NCI-H345 (cell line): ENCODE data around the gene TBC1D14.

Experiments used
- DNase-seq: peaks from one replicate; lab custom pipeline; 2025; lab: John Stamatoyannopoulos, UW

TBC1D14 gene, protein sequence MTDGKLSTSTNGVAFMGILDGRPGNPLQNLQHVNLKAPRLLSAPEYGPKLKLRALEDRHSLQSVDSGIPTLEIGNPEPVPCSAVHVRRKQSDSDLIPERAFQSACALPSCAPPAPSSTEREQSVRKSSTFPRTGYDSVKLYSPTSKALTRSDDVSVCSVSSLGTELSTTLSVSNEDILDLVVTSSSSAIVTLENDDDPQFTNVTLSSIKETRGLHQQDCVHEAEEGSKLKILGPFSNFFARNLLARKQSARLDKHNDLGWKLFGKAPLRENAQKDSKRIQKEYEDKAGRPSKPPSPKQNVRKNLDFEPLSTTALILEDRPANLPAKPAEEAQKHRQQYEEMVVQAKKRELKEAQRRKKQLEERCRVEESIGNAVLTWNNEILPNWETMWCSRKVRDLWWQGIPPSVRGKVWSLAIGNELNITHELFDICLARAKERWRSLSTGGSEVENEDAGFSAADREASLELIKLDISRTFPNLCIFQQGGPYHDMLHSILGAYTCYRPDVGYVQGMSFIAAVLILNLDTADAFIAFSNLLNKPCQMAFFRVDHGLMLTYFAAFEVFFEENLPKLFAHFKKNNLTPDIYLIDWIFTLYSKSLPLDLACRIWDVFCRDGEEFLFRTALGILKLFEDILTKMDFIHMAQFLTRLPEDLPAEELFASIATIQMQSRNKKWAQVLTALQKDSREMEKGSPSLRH

DNA sequence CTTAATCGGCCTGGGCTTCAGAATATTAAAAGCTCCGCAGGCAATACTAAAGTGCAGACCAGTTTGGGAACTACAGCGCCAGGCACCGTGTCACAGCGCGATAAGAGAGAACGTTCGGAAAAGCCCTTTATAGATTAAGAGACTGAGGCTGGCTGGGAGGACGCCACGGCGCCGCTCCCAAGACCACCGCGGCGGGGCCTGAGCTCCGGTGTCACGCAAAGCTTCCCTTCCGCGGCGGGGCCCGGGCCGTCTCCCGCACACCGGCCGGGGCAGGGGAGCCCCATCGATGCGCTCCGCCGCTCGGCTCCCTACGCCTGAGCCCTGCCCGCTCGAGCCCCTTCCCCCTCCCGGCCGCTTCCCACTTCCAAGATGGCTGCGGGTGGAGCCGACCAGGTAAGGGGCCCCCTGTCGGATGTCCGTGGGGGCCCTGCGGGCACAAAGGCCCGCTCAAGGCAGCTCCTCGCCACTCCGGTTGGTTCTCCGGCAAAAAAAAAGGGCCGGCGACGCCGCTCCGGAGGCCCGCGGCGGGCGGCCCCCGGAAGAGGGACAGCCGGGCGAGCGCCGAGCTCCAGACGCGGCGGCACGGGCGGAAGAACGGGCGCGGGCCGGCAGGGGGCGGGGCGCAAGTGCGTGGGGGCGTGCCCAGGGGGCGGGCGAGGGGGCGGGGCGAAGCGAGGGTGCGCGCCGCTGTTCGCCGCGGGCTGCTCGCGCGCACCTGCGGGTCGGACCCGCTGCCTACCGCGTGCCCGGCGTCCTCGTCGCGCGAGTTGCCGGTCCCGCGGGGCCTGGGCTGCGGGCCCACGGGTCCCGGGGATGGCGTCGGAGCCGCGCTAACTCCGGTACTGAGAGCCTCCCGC is at the start of gene TBC1D14:
TSS of gene TBC1D14 (plus strand) at position 714 of the 857 bp plus-strand sequence. CDS start 13,564 bp downstream, outside the sequence.
- peak; percentile 77 for DNase-seq

DNA sequence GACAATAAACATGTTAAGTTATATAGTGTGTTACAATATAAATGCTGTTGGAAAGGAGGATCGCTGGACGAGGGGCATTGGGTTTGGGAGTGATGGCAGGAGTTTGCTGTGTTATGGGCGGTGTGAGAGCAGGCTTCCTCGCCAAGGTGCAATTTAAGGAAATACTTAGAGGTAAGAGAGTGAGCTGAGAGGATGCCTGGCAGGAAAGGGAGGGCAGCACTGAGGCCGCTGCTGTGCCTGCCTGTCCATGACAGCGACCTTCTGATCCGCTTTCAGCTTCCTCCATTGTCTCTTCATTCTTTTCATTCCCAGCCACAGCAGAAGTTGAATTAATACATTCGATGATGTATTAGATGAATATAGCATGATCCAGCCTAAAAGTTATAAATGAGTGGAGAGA is 41.2 kb upstream of the TBC1D14 start:
- DNase-seq, result no peak

DNA sequence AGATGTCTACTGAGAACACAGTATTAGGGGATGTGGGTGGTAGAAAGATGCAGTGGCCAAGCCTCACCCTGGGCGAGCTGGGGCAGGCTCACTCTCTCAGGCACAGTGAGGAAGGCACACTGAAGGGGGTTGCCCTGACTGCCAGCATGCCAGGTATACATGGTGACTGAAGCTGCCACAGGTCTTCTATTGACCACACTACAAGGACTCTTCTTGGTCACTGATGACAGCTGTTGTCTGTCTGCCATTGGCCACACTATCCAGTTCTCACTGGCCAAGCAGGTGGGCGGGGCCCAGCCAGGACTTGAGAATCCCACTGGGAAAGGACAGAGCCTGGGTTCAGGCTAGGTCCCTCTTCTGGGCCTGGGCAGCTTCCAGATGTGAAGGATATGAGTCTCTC is 39.7 kb upstream of the TBC1D14 start:
- no peak for DNase-seq

DNA sequence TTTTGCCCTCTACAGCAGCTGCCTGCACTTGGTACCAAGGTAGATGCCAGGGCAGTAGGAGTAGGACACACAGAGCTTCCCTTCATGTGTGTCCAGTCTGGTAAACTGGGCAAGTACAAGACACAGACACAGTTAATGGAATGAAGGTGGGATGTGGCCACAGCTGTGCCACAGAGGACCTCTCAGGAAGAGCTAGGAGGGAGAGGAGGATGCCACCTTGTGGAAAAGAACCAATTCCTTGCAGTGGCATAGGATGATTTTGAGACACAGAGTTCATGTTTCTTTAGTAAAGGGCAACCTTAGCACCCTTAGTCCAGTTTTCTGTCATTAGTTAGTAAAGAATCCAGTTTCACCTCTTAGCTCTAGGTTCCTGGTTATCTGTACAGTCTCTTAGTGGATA is 36.3 kb upstream of the TBC1D14 start:
- DNase-seq, result no peak

DNA sequence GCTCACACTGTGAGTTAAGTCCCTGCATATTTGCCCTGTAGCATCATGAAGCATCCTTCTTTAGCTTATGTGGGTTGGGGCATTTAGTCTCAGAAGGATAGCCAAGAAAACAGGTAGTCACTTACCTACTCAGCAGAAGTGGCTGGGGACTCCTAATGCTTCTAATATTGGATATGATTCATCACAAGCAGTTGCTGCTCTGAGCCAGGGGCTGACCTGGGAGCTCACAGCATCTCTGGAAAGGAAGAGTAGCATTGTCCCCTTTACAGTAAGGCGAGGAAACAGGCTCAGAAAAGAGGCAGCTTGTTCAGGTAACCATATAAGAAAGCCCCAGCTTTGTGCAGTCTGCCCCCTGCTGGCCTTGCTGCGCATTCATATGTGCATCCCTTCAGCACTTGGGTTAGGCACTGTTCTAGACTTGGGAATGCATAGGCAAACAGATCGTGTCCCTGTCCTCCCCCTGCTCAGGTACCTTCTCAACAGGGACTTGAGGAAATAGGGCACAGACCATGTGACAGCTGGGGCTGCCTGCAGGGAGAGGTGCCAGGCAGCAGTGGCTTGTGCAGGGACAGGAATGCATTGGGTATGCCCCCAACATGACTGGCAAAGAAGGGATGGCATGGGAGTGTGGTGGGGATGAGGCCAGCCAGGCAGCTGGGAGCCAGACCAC is 35.7 kb upstream of the TBC1D14 start:
- peak; percentile 25 for DNase-seq

DNA sequence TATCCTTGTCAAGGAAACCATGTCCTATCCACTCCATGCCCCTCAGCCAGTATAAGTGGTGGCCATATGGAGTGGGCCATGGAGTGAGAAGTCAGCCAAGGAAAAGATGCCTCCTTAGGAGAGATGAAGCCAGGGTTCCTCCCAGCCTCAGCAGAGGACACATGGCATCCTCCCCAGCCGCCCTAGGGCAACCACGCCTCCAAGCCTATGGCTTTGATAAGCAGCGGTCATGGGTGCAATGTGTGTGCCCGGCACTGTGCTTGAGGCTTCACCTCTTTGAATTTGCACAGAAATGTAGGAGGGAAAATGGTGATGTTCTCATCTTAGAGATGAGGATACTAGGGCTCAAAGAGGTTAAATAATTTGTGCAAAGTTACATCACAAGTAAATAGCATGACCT is 34.6 kb upstream of the TBC1D14 start:
- DNase-seq, result no peak

DNA sequence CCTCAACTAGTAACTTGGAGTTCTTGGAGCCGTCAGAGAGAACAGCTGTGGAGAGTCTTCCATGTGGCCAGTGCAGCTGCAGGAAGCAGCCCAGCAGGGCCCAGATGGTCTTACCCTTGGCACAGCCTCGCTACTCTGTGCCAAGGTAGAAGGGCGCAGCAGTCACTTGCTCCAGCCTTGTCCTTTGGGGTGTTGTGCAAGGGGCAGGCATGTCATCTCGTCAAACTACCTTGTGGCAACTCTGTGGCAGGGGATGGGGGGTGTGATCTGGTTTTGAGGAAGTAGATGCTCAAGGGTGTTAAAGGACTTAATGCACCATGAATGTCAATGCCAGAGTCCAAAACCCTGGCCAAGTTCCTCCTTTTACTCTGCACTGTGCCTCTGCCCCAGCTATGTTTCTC is 34.2 kb upstream of the TBC1D14 start:
- DNase-seq, result no peak

DNA sequence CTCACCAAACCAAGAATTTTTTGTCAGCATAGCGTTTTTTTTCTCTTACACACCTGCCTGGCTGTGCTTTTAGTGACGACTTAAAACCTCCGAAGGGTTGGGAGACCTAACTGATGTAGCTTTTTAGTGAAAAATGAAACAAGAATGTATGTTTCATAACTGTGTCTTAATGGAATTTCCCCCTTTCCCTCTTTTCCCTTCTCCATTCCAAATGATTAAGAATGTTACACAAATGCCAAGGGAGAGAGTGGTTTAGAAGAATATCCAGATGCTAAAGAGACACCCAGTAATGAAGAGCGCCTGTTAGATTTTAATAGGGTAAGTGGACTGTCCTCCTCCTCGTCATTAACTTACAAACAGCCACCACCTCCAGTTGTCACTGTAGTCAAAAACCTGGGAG is 33.2 kb upstream of the TBC1D14 start:
- no peak for DNase-seq

DNA sequence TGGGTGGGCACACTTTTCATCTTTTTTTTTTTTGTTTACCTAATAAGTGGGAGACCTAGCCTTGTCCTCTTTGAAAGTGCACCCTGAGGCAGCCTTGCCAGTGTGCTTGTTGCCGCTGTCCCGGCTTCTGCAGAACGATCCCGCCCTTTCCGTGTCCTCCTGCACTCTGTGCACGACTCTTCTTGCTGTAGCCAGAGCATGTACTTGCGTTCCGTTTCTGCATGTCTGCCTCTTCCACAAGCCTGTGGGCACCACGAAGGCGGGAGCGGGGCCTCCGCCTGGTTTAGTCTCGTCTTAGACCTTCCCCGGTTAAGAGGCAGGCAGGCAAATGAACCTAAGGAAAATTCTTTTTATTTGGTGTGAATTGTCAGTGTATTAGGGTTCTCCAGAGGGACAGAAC is 32.6 kb upstream of the TBC1D14 start:
- DNase-seq, result no peak

DNA sequence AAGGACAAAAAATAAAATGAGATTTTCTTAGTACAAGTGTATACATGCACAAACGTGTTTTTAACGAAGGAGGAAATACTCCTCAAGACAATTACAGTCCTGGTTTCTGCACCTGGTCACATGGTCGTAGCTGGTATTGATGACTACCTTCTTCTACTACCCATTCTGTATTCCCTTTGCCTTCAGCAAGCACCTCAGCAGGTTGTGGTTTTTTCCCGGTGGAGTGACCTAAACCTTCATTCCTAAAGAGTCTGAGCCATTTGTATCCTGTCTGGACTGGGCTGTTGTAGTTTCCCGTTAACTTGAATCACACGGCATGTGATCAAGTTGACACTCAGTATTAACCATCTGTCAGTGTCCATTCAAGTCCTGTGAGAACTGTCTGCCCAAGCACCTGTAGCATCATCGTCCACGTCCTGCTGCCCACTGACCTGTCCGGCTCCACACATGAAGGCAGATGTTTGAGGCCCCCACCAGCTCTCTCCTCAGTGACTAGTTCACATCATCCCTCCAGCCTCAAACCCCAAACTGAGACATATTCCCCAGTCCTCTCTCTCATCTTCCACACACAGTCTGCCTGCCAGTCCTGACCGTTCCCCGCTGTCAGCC is 31.1 kb upstream of the TBC1D14 start:
- DNase-seq, result no peak

DNA sequence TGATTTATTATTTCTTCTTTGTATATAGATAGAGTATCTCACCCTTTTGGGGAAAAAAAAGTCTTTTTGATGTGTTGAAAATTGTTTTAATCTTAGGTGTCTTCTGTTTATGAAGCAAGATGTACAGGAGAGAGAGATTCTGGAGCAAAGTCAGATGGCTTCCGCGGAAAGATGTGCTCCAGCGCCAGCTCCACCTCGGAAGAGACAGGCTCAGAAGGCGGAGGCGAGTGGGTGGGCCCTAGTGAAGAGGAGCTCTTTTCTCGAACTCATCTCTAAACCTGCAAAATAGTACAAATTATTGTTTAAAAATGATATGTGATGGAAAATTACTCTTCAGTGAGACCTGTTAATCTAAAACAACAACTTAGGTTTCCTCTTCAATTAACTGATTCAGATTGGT is 28.9 kb upstream of the TBC1D14 start:
- DNase-seq, result no peak

DNA sequence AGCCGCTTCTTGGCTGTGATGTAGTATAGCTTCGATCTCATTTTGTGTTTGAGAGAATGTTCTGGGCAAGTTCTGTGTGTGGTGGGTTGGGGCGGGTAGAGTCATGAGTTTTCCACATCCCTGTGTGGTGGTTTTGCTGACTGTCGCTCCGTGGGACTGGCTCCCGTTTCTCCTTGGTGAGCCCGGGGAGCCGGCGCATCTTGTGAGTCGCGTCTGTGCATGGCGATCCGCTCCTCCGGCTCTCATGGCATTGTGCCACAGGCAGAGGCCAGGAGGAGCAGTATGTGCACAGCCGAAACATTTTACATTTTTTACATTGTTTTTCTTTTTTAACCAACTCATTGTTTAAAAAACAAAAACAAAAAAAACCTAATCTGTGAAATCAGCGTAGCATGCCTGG is 27.7 kb upstream of the TBC1D14 start:
- DNase-seq, result no peak

DNA sequence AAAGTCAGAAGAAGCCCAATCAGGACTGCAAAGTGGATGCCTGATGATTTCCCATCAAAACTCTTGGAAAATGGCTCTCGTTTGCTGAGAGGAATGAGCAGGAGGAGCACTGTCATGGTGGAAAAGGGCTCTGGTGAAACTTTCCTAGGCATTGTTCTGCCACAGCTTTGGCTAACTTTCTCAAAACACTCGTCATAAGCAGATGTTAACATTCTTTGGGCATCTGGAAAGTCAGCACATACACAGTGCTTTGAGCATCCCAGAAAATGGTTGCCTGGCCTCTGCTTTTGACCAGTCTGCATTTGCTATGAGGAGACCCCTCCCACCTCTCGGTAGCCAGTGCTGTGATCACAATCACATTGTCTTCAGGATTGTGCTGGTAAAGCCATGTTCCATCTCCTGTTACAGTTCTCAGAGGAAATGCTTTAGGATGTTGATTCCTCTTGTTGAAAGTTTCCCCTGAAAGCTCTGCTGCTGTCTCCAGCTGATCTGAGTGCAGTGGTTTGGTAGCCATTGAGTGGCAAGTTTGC is 25.2 kb upstream of the TBC1D14 start:
- no peak for DNase-seq

DNA sequence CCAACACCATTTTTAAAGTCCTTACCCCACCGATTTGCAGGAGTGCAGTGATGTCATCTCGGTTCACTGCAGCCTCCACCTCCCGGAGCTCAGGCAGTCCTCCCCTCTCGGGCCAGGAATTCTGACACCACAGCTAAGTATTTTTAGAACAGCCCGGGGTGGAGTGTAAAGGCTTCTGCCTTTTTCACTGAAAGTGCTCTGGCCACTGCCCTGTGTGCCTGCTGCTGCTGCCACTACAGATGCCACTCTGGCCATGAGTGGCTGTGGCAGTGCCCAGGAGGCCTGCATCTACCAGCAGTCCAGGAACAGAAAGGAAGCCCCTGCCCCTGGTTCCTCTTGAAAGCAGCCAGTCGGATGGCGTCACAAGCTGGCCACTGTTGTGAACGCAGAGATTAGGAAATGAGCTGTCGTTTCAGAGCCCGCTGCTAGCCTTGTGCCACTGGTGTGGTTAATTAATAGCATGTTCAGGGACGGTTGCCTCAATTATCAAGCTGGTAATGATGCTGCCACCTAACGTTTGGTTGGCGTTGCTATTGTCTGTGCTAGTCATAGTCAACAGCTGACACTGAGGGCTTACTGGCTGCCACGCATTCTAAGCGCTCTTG is 23.6 kb upstream of the TBC1D14 start:
- DNase-seq, result peak; percentile 10

DNA sequence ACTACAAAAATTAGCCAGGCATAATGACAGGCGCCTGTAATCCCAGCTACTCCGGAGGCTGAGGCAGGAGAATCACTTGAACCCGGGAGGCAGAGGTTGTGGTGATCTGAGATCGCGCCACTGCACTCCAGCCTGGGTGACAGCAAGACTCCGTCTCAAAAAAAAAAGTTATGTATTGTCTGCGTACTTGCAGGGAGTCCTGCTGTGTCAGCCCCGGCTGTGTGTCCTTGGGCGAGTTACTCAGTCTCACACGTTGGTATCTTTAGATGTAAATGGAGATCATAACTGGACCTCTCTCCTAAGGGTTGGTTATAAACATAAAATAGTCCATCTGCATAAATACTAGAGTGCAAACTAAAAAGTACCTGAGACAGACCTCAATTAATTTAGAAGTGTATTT is 22.7 kb upstream of the TBC1D14 start:
- DNase-seq, result no peak

DNA sequence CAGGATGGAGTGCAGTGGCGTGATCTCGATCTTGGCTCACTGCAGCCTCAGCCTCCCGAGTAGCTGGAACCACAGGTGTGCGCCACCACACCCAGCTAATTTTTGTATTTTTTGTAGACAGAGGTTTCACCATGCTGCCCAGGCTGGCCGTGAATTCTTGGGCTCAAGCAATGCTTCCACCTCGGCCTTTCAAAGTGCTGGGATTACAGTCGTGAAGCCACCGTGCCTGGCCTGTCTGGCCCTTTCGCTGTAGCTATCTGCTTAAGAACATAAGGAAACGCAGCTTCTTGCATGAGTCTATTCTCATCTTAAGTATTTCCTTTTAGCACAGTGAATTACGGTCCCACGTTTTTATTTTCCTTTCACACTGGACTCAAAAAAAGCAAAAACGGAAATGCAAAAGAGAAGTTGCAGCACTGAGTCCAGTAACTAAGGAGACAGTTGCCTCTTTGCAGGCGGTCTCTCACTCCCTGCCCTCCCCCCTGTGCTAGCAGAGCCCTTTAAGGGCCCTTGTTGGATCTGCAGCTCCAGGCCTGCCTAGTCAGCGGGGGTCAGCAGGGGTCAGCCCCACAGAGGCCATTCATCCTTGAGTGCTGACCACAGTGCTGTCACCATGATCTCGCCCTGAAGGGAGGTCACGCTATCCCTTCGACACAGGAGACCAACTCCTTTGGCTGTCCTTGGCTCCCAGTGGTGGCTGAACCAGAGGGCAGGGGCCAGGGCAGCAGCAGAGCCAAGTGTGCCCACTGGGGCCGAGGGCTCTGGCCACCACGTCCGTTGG is 21.8 kb upstream of the TBC1D14 start:
- no peak for DNase-seq

DNA sequence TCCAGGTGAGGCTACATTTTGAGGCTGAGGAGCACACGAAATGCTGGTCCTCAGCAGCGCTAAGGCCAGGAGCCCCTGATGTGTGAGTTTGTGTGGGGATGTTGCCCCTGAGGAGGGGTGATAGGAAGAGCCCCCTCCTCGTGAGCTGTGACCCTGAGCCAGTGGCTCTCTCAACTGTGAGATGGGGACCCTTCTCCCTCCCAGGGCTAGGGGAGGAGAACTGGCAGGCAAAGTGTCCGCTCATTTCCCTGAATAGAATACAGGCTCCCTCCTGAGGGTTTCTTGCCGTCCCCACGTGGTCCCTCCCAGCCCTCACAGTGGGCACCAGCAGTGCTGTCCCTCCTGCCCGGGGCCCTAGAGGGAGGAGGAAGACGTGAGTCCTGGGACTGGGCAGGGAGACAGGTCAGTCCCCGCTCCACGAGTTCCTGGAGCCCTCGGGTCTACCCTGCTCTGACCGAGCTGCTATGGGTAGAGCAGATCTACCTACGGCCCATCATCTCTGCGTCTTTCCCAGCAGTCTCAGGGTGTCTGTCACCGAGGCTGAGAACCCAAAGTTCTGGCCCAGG is 21.0 kb upstream of the TBC1D14 start:
- DNase-seq, result no peak

DNA sequence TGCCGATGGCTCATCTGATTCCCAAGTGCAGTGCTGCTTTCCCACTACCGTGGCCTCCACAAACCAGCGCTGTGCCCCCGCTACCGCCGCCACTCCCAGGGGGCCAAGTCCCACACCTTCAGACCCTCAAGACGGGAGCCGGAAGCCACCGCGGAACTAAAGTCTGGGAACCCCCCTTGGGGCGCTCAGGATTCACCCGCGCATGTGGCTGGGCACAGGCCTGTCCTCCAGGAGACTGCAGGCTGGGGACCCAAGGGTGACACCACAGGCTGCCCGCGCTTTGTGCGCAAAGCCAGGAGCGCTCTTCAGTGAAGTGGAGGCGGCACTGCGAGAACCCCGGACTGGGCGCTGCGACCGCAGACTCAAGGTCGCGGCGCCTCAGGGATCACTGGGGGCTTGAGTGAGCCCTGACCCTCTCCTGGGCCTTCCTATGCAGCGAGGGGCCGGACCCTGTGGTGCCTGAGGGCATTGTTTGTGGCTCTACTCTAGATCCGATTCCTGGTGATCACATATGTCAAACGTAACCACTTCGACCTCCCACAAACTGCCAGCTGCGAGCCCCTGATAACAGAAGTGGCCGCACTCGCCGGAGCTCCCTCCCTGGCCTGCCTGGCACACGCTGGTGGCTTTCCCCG is 20.4 kb upstream of the TBC1D14 start:
- DNase-seq, result no peak

DNA sequence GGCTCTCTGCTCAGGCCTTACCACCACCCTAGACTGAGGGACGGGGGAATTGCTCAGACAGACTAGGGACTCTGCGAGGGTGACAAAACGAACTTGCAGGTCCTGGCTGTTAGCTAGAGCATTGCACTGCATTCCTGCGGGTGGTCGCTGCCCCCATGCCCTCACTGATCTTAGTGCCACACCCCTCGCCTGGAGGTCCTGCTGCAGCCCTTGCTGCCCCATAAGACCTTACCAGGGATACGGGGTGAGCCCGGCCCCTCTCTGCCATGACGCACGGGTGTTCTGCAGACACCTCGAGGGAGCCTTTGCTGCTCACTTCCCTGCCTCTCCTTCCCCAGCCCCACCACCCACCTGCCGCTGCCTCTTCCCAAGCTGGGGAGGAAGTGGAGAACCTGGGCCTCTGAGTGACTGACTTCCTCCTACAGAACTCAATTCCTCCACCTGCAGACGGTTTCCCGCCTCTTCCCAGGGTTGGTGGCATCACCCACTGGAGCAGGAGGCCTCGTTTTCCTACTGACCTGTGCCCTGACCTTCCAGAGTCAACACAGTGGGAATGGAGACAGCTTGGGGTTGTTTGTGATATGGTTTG is 19.8 kb upstream of the TBC1D14 start:
- no peak for DNase-seq
